Superior temporal gyrus (tissue), 1 donor: Measurements from ENCODE around the gene COL27A1.

Source experiments
- DNase-seq: peaks from one replicate; pipeline ENCODE4 v3.0.0-alpha.2; 2016; ENCODE audit errors: extremely low spot score

COL27A1 gene

GRCh38 chr9:114168281-114169028 is 13.1 kb downstream of the COL27A1 start:
- DNase-seq = no peak

GRCh38 chr9:114169029-114169951 is 14.0 kb downstream of the COL27A1 start:
- no peak for DNase-seq

GRCh38 chr9:114169952-114170770 is 14.8 kb downstream of the COL27A1 start:
- no peak for DNase-seq

DNA sequence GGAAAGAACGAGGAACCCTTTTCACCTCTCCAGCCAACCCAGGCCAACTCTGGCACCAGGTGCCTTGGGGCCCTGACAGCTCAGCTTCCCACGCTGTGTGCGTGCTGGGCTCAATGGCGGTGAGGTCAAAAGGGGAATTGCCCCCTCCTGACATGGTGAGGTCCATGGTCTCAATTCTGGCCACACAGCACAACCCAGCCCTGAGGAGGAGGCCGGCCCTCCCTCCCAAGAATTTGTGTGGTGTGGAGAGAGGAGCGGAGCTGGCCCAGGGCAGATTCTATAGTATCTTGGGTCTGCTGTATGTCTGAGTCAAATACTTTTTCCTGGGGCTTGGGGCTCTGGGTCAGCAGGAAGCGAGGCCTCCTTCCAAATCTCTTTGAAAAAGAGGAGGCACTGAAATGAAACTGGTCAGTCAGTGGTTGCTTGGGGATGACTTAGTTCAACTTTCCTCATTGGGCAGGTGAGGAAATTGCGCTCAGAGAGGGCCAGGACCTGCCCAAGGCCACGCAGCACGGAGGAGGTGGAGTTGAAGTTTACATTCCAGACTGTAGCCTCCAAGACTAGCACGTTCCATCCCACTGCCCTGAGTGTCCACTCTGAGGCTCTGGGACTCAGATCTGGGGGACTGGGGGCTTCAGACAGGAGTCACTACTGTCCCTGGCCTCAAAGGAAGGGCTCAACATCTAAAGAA is 15.6 kb downstream of the COL27A1 start:
- DNase-seq = no peak

- DNase-seq = no peak
These were observed 16.2 kb downstream of the COL27A1 start for GRCh38 chr9:114171500-114171899.

GRCh38 chr9:114172981-114173833 is 17.9 kb downstream of the COL27A1 start:
- no peak for DNase-seq

DNA sequence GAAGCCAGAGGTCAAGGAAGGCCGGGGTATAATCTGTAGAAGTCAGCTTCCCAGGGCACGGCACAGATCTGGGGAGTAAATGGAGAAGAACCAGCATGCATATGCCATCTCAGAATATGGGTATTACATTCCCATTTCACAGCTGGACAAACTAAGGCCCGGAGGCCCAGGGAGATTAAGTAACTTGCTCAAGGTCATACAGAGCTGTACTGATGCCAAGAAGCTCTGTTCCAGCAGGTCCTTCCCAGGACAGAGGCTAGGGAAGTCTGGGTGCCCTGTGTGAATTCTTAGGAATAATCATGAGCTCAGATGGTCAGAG is 19.2 kb downstream of the COL27A1 start:
- DNase-seq = no peak

GRCh38 chr9:114174876-114175771 is 19.8 kb downstream of the COL27A1 start:
- DNase-seq = peak; percentile 29

DNA sequence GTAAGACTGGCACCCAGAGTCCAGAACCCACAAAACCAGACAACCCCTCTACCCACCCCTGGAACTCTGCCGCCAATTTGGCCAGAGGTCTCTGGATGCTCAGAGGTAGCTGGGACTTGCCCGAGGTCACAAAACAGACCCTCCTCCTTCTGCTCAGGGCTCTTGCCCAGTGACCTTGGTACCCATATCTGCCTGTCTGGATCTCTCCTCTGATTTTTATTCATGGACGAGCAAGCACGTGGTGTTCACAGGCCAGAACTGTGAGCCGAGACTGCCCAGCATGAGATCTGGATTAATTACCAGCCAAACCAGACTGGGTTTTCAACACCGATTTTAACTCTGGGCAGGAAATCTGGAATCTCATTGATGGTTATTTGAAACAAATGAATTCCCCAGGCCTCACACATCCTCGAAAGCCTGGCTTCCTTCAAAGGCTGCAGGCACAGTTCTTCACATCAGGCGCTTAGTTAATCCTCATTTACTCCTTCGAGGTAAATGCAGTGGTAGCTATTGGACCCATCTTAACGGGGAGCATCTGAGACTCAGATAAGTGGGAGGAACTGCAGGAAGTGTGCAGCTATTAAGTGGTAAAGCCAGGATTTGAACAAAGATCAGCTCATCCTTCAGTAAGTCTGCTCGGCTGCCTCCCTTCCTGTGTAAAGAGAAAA is 21.4 kb downstream of the COL27A1 start:
- no peak for DNase-seq

DNA sequence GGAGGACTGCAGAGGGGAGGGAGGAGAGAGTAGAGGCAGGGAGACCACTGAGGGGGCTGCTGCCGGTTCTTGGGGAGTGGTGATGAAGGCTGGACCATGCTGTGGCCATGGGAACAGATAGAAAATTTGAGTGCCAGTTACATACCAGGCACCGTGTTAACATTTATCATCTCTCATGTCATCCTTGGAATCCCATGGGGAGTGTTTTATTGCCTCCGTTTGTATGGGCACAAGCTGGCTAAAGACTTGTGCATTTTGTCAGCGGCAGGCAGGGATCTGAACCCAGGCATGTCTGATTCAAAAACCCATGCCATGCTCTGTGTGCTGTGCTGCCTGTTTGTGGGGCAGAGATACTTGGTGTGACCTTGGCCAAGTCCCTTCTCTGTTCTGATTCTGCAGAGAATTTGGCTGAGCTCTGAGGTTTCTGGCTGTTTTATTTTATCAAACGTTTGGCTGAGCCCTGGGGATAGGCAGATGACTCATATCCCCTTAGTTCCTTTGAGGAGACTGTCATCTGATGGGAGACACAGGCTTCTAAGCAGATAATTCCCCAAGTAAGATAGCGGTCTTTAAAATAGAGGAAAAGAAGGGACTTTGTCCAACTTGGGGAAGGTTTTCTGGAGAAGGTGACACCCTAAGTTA is 22.2 kb downstream of the COL27A1 start:
- DNase-seq = peak; percentile 45

- no peak for DNase-seq
These were observed 22.7 kb downstream of the COL27A1 start for GRCh38 chr9:114178076-114178475.

DNA sequence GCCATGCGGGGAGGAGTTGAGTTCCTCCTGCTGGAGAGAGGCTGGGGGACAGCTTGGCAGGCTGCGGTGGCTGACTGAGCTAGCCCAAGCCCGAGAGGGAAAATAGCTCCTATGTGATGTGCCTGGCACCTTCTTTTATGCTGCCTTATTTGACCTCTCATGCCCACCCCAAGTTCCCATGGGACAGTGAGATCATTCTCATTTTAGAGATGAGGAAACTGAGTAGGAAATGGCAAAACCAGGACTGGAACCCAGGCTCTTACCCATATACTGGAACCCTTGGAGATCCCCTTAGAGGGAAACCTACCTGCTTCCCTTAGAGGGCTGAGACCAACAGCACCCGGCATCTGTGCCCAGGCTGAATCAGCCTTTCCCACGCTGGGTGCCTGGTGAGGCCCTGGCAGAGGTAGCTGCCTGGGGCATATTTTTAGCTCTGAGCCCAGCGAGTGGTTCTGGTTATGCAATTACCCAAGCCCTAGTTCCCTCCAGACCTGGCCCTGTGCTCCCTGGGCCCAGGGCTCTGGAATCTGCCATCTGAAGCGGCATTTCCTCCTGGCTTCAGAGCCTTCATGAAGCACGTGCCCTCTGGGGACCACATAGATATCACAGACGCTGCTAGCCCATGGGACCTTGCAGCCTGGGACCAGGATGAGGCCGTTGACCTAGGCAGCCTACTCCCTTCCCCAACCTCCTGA is 23.6 kb downstream of the COL27A1 start:
- DNase-seq = peak; percentile 28

GRCh38 chr9:114179516-114179915 is 24.2 kb downstream of the COL27A1 start:
- no peak for DNase-seq

- no peak for DNase-seq
These were observed 25.6 kb downstream of the COL27A1 start for GRCh38 chr9:114180696-114181606.

GRCh38 chr9:114181607-114182409 is 26.5 kb downstream of the COL27A1 start:
- DNase-seq = no peak

DNA sequence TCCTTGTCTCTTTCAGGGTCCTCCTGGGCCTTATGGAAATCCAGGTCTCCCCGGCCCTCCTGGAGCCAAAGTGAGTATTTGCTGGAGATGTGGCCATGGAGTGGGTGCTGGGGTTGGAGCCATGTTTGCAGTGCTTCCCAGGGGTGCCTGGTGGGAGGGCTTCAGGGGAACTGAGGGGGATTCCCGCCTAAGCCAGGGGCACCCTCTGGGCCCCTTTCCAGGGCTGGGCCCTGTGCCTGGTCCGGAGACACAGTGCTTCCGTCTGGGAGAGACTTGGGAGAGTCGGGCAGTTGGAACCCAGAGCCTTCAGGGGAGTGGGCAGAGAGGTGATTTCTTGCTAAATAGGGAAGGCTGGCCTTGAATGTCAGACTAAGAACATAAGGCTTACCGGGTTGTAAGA is 27.7 kb downstream of the COL27A1 start:
- DNase-seq = no peak
